ENCODE measurements around the gene WDR70. TPM values are rescaled to one million over a fixed set of nuclear protein-coding genes. Genes with fewer than 3 reads are reported as not detected.
A peak's percentile ranks its signal among the peaks of the same experiment; 100 is the strongest.

The WDR70 gene
- polyA plus RNA-seq, 1 of the 3 experiments (the other 2 are of a cell fraction), result 14.2 TPM

DNA sequence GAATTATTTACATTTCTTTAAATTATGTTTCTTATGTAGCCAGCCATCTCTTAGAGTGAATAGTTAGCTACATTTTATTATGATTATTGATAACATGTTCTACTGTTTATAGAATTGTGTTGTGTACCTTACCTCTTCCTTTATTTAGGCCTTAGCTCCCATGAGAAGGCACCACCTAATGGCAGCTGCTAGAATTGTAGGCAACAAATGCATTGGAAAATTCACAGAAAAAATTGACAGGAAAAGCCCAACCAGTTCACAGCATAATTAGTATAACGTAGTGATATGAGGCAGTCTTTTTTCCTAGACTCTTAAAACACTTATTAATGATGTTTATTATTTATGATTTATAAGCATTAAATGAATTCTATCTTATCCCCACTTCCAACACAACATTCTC is 175.8 kb downstream of the WDR70 start:
- ChIA-PET POLR2A (no interaction called here), CTCF (interaction anchor here (0.7 to 2.0 kb wide), 4 partner anchors 11 to 142 kb away, joined by 3 to 11 read pairs (median 4); no protein-coding TSS in a partner anchor)
- Histone ChIP-seq H4K20me1 (ENCODE audit: insufficient read depth) (no peaks in the 10 kb centered on the region), H3K4me3 (ENCODE audit: low read depth in 2 of 2, low read length in 1 of 2) (no peak overlapping the region), H3K9ac (no peak overlapping the region), H3K27me3 (ENCODE audit: insufficient read depth) (no peaks in the 10 kb centered on the region), H3K9me2 (no peaks in the 10 kb centered on the region), H3K36me3 (replicated peaks in 1 of 2; ENCODE audit: control insufficient read depth in 1 of 2, insufficient read depth in 2 of 2, low read length in 1 of 2) (peaks cover 0 to 8% of the 10 kb centered on the region in 2 experiments), H3K79me2 (ENCODE audit: insufficient read depth) (no peaks in the 10 kb centered on the region), H3K4me1 (ENCODE audit: control insufficient read depth in 1 of 2, insufficient read depth in 2 of 2, low read depth in 1 of 2, low read length in 1 of 2) (peaks cover 0 to 4% of the 10 kb centered on the region in 2 experiments; a peak in 1 of 4 replicates), H2AFZ (ENCODE audit: low read depth) (no peak overlapping the region), H3K4me2 (no peak overlapping the region), H3F3A (replicated peaks; ENCODE audit: insufficient read depth) (no peaks in the 10 kb centered on the region), H3K27ac (ENCODE audit: low read depth in 2 of 2, low read length in 1 of 2) (no peak overlapping the region), H3K9me3 (0 out of 2 replicates have a peak, but pooled peaks cover 3% of the 10 kb centered on the region)
- no peak for TF ChIP-seq FOXJ3 (CRISPR knock-in tag; IDR thresholded peaks at IDR 0.05)
- TF ChIP-seq ELF1 (IDR thresholded peaks at IDR 0.05), result no peak
- TF ChIP-seq, protein P1, sequence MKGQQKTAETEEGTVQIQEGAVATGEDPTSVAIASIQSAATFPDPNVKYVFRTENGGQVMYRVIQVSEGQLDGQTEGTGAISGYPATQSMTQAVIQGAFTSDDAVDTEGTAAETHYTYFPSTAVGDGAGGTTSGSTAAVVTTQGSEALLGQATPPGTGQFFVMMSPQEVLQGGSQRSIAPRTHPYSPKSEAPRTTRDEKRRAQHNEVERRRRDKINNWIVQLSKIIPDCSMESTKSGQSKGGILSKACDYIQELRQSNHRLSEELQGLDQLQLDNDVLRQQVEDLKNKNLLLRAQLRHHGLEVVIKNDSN (IDR thresholded peaks at IDR 0.05; ENCODE audit: borderline replicate concordance, low read depth), result no peak
- TF ChIP-seq, protein P2, sequence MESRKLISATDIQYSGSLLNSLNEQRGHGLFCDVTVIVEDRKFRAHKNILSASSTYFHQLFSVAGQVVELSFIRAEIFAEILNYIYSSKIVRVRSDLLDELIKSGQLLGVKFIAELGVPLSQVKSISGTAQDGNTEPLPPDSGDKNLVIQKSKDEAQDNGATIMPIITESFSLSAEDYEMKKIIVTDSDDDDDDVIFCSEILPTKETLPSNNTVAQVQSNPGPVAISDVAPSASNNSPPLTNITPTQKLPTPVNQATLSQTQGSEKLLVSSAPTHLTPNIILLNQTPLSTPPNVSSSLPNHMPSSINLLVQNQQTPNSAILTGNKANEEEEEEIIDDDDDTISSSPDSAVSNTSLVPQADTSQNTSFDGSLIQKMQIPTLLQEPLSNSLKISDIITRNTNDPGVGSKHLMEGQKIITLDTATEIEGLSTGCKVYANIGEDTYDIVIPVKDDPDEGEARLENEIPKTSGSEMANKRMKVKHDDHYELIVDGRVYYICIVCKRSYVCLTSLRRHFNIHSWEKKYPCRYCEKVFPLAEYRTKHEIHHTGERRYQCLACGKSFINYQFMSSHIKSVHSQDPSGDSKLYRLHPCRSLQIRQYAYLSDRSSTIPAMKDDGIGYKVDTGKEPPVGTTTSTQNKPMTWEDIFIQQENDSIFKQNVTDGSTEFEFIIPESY (IDR thresholded peaks at IDR 0.05; ENCODE audit: borderline replicate concordance, low read depth), result no peak
- no peak for TF ChIP-seq TCF12 (IDR thresholded peaks at IDR 0.05)
- TF ChIP-seq, protein P3, sequence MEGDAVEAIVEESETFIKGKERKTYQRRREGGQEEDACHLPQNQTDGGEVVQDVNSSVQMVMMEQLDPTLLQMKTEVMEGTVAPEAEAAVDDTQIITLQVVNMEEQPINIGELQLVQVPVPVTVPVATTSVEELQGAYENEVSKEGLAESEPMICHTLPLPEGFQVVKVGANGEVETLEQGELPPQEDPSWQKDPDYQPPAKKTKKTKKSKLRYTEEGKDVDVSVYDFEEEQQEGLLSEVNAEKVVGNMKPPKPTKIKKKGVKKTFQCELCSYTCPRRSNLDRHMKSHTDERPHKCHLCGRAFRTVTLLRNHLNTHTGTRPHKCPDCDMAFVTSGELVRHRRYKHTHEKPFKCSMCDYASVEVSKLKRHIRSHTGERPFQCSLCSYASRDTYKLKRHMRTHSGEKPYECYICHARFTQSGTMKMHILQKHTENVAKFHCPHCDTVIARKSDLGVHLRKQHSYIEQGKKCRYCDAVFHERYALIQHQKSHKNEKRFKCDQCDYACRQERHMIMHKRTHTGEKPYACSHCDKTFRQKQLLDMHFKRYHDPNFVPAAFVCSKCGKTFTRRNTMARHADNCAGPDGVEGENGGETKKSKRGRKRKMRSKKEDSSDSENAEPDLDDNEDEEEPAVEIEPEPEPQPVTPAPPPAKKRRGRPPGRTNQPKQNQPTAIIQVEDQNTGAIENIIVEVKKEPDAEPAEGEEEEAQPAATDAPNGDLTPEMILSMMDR (IDR thresholded peaks at IDR 0.05), result peak; percentile 45; the same call in 1 of the 2 replicates
- no peak for TF ChIP-seq MXI1 (IDR thresholded peaks at IDR 0.05; ENCODE audit: low read depth, low read length)
- TF ChIP-seq RAD21 (IDR thresholded peaks at IDR 0.05; ENCODE audit: low read length), result peak; percentile 35; the same call in 1 of the 2 replicates
- TF ChIP-seq YY1 (IDR thresholded peaks at IDR 0.05; ENCODE audit: low read depth), result no peak
- TF ChIP-seq SMC3 (IDR thresholded peaks at IDR 0.05; ENCODE audit: low read depth, low read length), result no peak
- TF ChIP-seq POLR2AphosphoS5 (IDR thresholded peaks at IDR 0.05; ENCODE audit: low read depth, low read length), result no peak
- no peak for TF ChIP-seq EZH2phosphoT487 (IDR thresholded peaks at IDR 0.05; ENCODE audit: borderline replicate concordance, low read depth)
- no peak for TF ChIP-seq NRF1 (IDR thresholded peaks at IDR 0.05; ENCODE audit: low read depth, low read length)
- TF ChIP-seq, protein P4, sequence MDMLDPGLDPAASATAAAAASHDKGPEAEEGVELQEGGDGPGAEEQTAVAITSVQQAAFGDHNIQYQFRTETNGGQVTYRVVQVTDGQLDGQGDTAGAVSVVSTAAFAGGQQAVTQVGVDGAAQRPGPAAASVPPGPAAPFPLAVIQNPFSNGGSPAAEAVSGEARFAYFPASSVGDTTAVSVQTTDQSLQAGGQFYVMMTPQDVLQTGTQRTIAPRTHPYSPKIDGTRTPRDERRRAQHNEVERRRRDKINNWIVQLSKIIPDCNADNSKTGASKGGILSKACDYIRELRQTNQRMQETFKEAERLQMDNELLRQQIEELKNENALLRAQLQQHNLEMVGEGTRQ (IDR thresholded peaks at IDR 0.05; ENCODE audit: borderline replicate concordance, low read depth, low read length), result no peak
- TF ChIP-seq TEAD4 (IDR thresholded peaks at IDR 0.05; ENCODE audit: borderline replicate concordance, insufficient read depth), result no peak
- no peak for TF ChIP-seq GABPA (IDR thresholded peaks at IDR 0.05; ENCODE audit: low read depth)
- 28% methylated on average over 1 of the region's 1 CpG for WGBS (ENCODE audit: low lambda C conversion rate)
- peak; percentile 14 for DNase-seq
